Activated CD8-positive, alpha-beta memory T cell treated with anti-CD3 and anti-CD28 coated beads, Interleukin-2, amount 10 ng/mL, durations not matched to agents 7 days and 5 days (primary cell): ENCODE data around the gene CFAP97D2. TPM values are rescaled to one million over a fixed set of nuclear protein-coding genes. Genes with fewer than 3 reads are reported as not detected.
"Not testable (repeated sequence)": the region's sequence is repeated elsewhere in the genome, so short reads cannot be mapped to it uniquely, and the experiment has no call there.

Source experiments
- ATAC-seq: fragments of 150-1000 bp; cut with Tn5 transposase; one replicate; pipeline ENCODE4 v1.10.0; 2021; ENCODE audit warnings: moderate library complexity
- CTCF ChIA-PET: fragments of 350-600 bp; sonication (Branson Sonifier 250); formaldehyde crosslinking; loops from one replicate; lab custom pipeline; 2021; ENCODE audit warnings: antibody characterized with exemption; lab: Charles Lee
- DNase-seq: peaks from one replicate; pipeline ENCODE4 v3.0.0-alpha.2; 2020
- H3K27ac Mint-ChIP-seq: one replicate; pipeline ENCODE4 v1.8.0; 2021; ENCODE audit warnings: mild to moderate bottlenecking, mixed read lengths
- H3K27me3 Mint-ChIP-seq: one replicate; pipeline ENCODE4 v1.8.0; 2021; ENCODE audit warnings: mixed read lengths
- H3K36me3 Mint-ChIP-seq: one replicate; pipeline ENCODE4 v1.8.0; 2021; ENCODE audit warnings: mild to moderate bottlenecking, mixed read lengths
- H3K4me1 Mint-ChIP-seq: one replicate; pipeline ENCODE4 v1.8.0; 2021; ENCODE audit warnings: mixed read lengths
- H3K4me3 Mint-ChIP-seq: one replicate; pipeline ENCODE4 v1.8.0; 2021; ENCODE audit warnings: mild to moderate bottlenecking, moderate library complexity, mixed read lengths
- H3K9me3 Mint-ChIP-seq: one replicate; pipeline ENCODE4 v1.8.0; 2022; ENCODE audit warnings: low read depth, mixed read lengths
- total RNA-seq, 2 experiments: library from RNA; stranded (reverse); gene quantifications; one replicate each; pipeline ENCODE4 v1.2.3, GENCODE V29; 2021

Gene CFAP97D2
- total RNA-seq, 2 experiments from 2014 or later, result not detected

DNA sequence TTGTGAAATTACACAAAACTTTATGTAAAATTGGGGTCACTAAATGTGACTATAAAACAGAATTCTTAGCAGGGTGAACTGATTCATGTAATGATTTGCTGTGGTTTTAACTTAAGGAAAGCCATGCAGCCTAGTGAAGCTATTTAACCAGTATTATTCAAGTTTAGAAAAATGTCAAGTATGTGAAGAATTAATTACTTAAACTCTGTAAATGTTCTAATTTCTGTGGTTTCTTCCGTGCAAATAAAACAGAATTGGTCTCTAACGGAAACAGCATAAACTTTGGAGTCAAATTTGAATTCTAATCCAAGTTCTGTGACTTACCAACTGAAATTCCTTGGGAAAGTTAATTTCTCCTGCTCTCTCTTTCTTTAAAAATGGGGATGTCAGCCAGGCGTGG lies 69.0 kb downstream of the CFAP97D2 start:
- Mint-ChIP-seq H3K4me1 (peaks cover 2% of the 10 kb centered on the region), H3K36me3 (peaks cover 60% of the 10 kb centered on the region), H3K27me3 (no peaks in the 10 kb centered on the region), H3K4me3 (no peak overlapping the region), H3K27ac (no peak overlapping the region), H3K9me3 (no peaks in the 10 kb centered on the region)
- CTCF ChIA-PET, result interaction anchor here (1.1 kb wide), 1 partner anchor 93 kb away, joined by 4 read pairs; no protein-coding TSS in a partner anchor
- ATAC-seq, result no peak
- DNase-seq, result no peak

- H3K27ac Mint-ChIP-seq, result no peak overlapping the region
- no peak for DNase-seq
- CTCF ChIA-PET, result interaction anchor here (1.1 to 1.8 kb wide), 2 partner anchors 32 to 92 kb away, joined by 4 to 5 read pairs; partner anchors contain the start of gene UPF3A
- H3K4me3 Mint-ChIP-seq, result no peak overlapping the region
- no peaks in the 10 kb centered on the region for H3K27me3 Mint-ChIP-seq
- ATAC-seq, result no peak
- no peaks in the 10 kb centered on the region for H3K9me3 Mint-ChIP-seq
- no peaks in the 10 kb centered on the region for H3K4me1 Mint-ChIP-seq
- H3K36me3 Mint-ChIP-seq, result peaks cover 59% of the 10 kb centered on the region
These were observed 70.0 kb downstream of the CFAP97D2 start for GRCh38 chr13:114249077-114249476.

DNA sequence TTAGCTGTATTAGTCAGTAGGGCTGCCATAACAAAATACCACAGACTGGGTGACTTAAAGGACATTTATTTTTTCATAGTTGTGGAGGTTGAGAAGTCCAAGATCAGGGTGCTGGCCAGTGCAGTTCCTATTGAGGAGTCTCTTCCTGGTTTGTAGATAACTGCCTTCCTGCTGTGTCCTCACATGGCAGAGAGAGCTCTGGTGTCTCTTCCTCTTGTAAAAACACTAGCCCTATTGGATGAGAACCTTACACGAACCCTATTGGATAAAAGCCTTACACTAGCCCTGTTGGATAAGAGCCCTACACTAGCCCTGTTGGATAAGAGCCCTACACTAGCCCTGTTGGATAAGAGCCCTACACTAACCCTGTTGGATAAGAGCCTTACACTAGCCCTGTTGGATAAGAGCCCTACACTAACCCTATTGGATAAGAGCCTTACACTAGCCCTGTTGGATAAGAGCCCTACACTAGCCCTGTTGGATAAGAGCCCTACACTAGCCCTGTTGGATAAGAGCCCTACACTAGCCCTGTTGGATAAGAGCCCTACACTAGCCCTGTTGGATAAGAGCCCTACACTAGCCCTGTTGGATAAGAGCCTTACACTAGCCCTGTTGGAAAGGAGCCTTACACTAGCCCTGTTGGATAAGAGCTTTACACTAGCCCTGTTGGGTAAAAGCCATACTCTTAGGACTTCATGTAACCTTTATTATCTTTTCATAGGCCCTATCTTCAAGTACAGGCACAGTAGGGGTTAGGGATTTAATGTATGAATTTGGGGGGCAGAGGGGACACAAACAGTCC lies 72.8 kb downstream of the CFAP97D2 start:
- H3K27ac Mint-ChIP-seq, CTCF ChIA-PET, DNase-seq, H3K4me1 Mint-ChIP-seq, H3K27me3 Mint-ChIP-seq, H3K4me3 Mint-ChIP-seq, H3K9me3 Mint-ChIP-seq, ATAC-seq: not testable (repeated sequence)
- peaks cover 56% of the 10 kb centered on the region for H3K36me3 Mint-ChIP-seq

DNA sequence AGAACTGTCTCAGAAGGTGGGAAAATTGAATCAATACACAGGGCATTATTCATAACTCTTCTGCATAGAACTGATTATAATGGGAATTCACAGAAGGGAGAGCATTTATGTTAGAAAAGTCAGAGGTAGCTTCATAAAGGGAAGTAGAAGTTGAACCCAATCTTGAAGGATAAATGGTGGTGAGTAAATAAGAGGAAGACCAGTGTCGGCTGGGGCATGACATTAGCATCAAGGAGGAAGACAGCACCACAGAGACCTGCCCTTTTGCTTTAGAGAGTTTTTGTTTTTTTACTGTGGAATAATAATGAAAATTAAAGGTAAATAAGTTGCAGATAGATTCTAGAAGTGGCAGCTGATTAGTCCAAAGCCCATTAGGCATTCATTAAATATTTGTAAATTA lies 77.5 kb downstream of the CFAP97D2 start:
- no peaks in the 10 kb centered on the region for H3K27me3 Mint-ChIP-seq
- H3K36me3 Mint-ChIP-seq, result peaks cover 58% of the 10 kb centered on the region
- H3K4me3 Mint-ChIP-seq, result no peak overlapping the region
- CTCF ChIA-PET, result interaction anchor here (1.7 kb wide), 1 partner anchor 17 kb away, joined by 3 read pairs; no protein-coding TSS in a partner anchor
- no peaks in the 10 kb centered on the region for H3K9me3 Mint-ChIP-seq
- peaks cover 9% of the 10 kb centered on the region for H3K4me1 Mint-ChIP-seq
- ATAC-seq, result no peak
- no peak overlapping the region for H3K27ac Mint-ChIP-seq
- DNase-seq, result no peak

GRCh38 chr13:114257014-114257413 lies 78.0 kb downstream of the CFAP97D2 start:
- CTCF ChIA-PET, result interaction anchor here (1.7 kb wide), 1 partner anchor 17 kb away, joined by 3 read pairs; no protein-coding TSS in a partner anchor
- H3K4me3 Mint-ChIP-seq, result no peak overlapping the region

GRCh38 chr13:114258589-114258988 lies 79.5 kb downstream of the CFAP97D2 start:
- Mint-ChIP-seq H3K9me3 (no peaks in the 10 kb centered on the region), H3K27ac (no peak overlapping the region), H3K4me3 (no peak overlapping the region), H3K36me3 (peaks cover 65% of the 10 kb centered on the region), H3K4me1 (peaks cover 27% of the 10 kb centered on the region), H3K27me3 (no peaks in the 10 kb centered on the region)
- no peak for ATAC-seq
- no peak for DNase-seq
- CTCF ChIA-PET, result interaction anchor here (1.7 kb wide), 1 partner anchor 19 kb away, joined by 3 read pairs; no protein-coding TSS in a partner anchor

More at GRCh38 chr13:114257014-114257413, 78.0 kb downstream of the CFAP97D2 start:
- ATAC-seq (no peak), DNase-seq (no peak)
- H3K4me1 Mint-ChIP-seq, result peaks cover 12% of the 10 kb centered on the region
- no peaks in the 10 kb centered on the region for H3K27me3 Mint-ChIP-seq
- H3K36me3 Mint-ChIP-seq, result peaks cover 58% of the 10 kb centered on the region
- no peak overlapping the region for H3K27ac Mint-ChIP-seq
- no peaks in the 10 kb centered on the region for H3K9me3 Mint-ChIP-seq

DNA sequence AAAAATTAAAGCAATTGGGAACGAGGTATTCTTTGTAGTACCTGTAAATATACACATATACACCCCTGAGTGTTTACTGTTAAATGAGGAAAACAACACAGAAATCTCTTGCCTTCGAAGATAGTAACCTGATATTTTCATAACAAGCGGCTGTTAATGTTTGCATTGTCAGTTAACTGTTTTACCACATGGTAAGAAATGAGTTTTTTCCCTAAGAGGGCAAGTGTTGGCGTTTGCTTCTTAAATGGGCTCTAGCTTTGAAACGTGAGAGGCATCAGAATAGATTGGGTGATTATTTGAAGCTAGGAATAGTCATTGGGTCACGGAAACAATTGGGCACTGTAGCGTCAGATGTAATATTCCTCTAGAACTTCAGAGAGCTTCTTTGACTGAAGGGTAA lies 80.3 kb downstream of the CFAP97D2 start:
- Mint-ChIP-seq H3K36me3 (peaks cover 62% of the 10 kb centered on the region), H3K4me1 (peaks cover 31% of the 10 kb centered on the region), H3K27me3 (no peaks in the 10 kb centered on the region), H3K4me3 (no peak overlapping the region), H3K9me3 (no peaks in the 10 kb centered on the region), H3K27ac (no peak overlapping the region)
- ATAC-seq, result no peak
- no peak for DNase-seq
- CTCF ChIA-PET, result interaction anchor here (0.5 kb wide), 1 partner anchor 11 kb away, joined by 4 read pairs; no protein-coding TSS in a partner anchor

DNA sequence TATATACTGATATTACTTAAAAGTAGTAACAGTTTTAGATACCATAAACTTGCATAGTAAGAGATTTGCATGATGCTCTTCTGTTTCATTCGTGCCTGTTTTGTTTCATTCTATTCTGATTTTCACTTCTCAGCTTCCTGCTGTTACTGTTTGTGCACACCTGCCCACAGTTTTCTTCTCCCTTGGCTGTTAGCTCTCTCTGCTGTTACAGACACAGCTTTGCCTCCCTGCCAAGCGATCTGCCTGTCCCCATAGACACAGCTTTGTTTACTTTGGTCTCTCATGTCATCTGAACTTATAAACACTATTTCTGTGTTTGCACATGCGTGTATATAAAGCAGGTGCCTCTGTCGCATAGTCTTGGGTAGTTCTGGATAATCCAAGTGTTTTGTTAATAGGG lies 80.9 kb downstream of the CFAP97D2 start:
- peaks cover 63% of the 10 kb centered on the region for H3K36me3 Mint-ChIP-seq
- no peak for DNase-seq
- CTCF ChIA-PET, result interaction anchor here (0.5 kb wide), 1 partner anchor 11 kb away, joined by 4 read pairs; no protein-coding TSS in a partner anchor
- no peaks in the 10 kb centered on the region for H3K27me3 Mint-ChIP-seq
- H3K27ac Mint-ChIP-seq, result no peak overlapping the region
- peaks cover 34% of the 10 kb centered on the region for H3K4me1 Mint-ChIP-seq
- ATAC-seq, result no peak
- no peak overlapping the region for H3K4me3 Mint-ChIP-seq
- H3K9me3 Mint-ChIP-seq, result no peaks in the 10 kb centered on the region

- H3K27ac Mint-ChIP-seq, result no peak overlapping the region
- CTCF ChIA-PET, result interaction anchor here (1.0 to 1.3 kb wide), 2 partner anchors 16 to 19 kb away, joined by 3 to 6 read pairs; no protein-coding TSS in a partner anchor
- DNase-seq (no peak), ATAC-seq (no peak)
- no peak overlapping the region for H3K4me3 Mint-ChIP-seq
- H3K9me3 Mint-ChIP-seq, result no peaks in the 10 kb centered on the region
- peaks cover 38% of the 10 kb centered on the region for H3K4me1 Mint-ChIP-seq
- H3K36me3 Mint-ChIP-seq, result peaks cover 62% of the 10 kb centered on the region
- no peaks in the 10 kb centered on the region for H3K27me3 Mint-ChIP-seq
These were observed 81.8 kb downstream of the CFAP97D2 start for GRCh38 chr13:114260814-114261213.

DNA sequence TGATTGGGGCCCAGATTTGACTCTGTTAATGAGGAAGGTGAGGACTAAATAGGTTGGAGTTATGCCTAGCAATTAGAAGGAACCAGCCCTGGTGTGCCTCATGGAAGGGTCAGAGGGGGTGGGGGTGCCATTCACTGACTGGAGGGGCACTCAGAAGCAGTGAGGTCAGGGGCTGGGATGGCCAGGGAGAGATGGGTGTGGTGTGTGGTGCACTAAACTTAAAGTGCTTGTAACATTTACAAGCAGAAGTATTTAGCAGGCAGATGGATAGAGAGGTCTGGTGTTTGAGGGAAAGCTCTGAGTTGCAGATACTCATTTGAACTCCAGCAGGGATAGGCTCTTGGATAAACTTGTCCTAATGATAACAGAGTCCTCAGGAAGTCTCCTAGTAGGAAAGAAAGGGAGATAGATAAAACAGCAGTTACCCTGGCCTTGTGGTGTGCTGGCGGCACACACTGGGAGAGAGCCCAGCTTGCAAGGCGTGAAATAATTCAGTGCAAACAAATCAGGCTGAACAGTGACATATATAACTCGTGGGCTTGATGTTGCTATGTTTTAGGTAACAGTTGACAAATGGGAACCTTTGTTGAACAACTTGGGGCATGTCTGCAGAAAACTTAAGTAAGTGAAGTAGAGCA lies 82.4 kb downstream of the CFAP97D2 start:
- ATAC-seq (no peak), DNase-seq (no peak)
- Mint-ChIP-seq H3K9me3 (no peaks in the 10 kb centered on the region), H3K4me1 (peaks cover 44% of the 10 kb centered on the region), H3K27ac (peak overlapping the region; percentile 26), H3K27me3 (no peaks in the 10 kb centered on the region), H3K4me3 (no peak overlapping the region), H3K36me3 (peaks cover 65% of the 10 kb centered on the region)
- CTCF ChIA-PET, result interaction anchor here (1.0 to 1.3 kb wide), 2 partner anchors 16 to 20 kb away, joined by 3 to 6 read pairs; no protein-coding TSS in a partner anchor

DNA sequence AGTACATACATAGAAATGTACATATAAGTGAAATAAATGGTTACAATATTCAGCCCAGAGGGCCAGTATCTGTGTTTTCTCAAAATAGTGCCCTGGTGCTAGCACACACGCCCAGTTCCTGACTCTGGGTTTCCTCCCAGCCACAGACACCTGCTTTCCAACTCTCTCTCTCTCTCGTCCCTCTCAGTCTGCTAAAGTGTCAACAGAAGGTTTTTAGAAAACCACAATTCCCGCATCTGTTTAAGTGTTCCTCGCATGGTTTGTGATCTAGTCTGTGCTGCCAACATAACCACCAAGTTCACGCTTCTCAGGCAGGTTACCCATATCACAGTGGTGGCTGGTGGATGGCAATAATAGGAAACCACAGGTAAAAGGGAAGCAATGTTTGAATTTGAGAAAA lies 84.5 kb downstream of the CFAP97D2 start:
- peaks cover 71% of the 10 kb centered on the region for H3K36me3 Mint-ChIP-seq

DNA sequence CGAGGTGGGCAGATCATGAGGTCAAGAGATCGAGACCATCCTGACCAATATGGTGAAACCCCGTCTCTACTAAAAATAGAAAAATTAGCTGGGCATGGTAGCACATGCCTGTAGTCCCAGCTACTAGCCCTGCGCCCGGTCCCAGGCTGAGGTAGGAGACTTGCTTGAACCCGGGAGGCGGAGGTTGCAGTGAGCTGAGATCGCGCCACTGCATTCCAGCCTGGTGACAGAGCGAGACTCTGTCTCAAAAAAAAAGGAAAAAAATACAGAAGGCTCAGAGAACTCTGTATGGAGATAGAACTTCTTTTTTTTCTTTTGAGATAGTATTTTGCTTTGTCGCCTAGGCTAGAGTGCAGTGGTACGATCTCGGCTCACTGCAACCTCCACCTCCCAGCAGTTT lies 85.3 kb downstream of the CFAP97D2 start:
- not testable (repeated sequence) for H3K9me3 Mint-ChIP-seq
- CTCF ChIA-PET, result interaction anchor here (2.7 kb wide), 1 partner anchor 10 kb away, joined by 10 read pairs; no protein-coding TSS in a partner anchor
- peaks cover 67% of the 10 kb centered on the region for H3K4me1 Mint-ChIP-seq

More for the DNA sequence above, 84.5 kb downstream of the CFAP97D2 start:
- CTCF ChIA-PET, result no interaction called here
- ATAC-seq (peak; percentile 48), DNase-seq (no peak)
- peak overlapping the region; percentile 66 for H3K27ac Mint-ChIP-seq
- no peaks in the 10 kb centered on the region for H3K9me3 Mint-ChIP-seq
- peaks cover 60% of the 10 kb centered on the region for H3K4me1 Mint-ChIP-seq
- H3K4me3 Mint-ChIP-seq, result no peak overlapping the region
- no peaks in the 10 kb centered on the region for H3K27me3 Mint-ChIP-seq

More for the DNA sequence above, 85.3 kb downstream of the CFAP97D2 start:
- not testable (repeated sequence) for H3K4me3 Mint-ChIP-seq, H3K27me3 Mint-ChIP-seq, DNase-seq, ATAC-seq, H3K27ac Mint-ChIP-seq
- peaks cover 77% of the 10 kb centered on the region for H3K36me3 Mint-ChIP-seq
